GM18526 (cell line): ENCODE measurements around the gene B4GALNT3.

ENCODE experiments used
- POLR2A ChIP-seq: IDR thresholded peaks from 3 replicates; pipeline ENCODE4 v1.6.1; 2011; ENCODE audit not compliant: insufficient read length; ENCODE audit errors: extremely low read depth

Gene B4GALNT3

DNA sequence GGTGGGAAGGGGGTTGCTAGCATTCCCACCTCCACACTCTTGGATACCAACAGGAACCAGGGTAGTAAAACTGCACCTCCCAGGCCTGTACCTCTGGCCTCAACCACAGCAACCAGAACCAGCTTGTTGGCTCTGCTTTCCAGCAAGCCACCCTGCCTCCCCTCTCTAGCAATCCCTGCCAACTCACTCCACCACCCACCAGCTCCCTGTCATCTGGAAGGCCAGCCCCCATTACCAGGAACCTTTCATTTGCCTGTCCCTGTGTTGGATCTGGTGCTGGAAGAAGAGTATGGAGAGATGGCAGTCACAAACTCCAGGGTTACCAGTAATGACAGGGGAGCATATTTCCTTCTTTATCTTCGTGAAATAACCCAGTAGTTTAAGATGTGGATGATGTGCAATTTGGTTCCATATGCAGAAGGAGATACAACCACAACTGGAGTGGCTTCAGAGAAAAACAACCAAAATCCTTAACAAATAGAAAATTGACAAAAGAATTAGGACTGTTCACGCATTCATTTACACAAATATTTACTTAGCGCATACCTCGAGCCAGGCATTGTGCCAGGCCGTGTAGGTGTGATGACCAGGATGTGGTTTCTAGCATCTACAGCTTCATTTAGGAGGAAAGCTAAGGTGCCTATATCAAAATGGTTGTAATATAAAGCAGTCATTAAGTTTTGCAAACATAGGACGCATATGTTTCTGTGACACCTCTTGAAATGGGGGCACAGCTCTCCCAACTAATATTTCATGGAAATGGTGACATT is 3.4 kb downstream of the B4GALNT3 start:
- no peak for TF ChIP-seq POLR2A

DNA sequence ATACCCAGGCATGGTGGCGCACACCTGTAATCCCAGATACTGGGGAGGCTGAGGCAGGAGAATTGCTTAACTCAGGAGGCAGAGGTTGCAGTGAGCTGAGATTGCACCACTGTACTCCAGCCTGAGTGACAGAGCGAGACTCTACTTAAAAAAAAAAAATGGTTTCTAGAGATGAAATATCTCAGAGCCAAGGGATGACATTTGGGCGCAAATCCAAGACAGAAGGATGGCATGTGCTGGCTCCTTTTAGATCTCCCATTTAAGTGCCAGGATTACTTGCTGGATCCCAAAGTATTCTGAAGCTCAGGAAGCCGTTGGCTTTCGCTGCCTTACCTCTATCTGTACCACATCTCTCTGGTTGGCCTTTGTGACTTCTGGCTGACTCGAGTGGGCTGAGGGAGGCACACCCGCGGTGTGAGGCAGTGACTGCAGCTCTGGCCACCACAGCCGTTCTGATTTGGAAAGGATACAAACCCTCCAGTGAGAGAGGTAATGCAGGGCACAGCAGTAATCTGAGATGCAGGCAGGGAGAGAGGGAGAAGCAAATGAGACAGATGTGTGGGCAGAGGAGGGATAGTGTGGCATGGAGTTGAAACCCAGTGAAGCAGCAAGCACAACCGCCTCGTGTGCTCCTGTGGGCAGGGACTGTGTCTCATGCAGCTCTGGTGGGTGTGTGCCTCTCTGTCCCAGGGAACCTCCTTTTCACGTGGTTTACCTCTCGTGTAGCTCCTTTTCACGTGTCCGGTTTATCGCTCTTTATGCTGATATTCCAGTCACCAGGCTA is 4.9 kb downstream of the B4GALNT3 start:
- no peak for TF ChIP-seq POLR2A

DNA sequence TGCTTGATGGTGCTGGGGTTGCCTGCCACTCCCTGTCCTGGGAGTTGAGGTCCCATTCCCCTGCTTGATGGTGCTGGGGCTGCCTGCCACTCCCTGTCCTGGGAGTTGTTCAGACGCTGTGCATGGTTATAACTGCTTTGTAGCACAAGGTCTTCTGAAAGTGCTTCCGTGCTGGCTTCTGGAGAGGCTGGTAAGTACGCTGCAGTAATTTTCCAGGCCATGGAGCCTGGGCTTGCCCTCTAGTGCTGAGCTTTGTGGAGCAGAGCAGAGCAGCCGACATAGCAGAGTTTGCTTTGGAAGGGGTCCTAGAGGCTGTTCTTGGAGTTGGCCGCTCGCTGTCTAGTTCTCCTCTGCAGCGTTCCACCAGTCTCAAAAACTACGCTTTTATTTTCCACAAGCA is 6.3 kb downstream of the B4GALNT3 start:
- no peak for TF ChIP-seq POLR2A

DNA sequence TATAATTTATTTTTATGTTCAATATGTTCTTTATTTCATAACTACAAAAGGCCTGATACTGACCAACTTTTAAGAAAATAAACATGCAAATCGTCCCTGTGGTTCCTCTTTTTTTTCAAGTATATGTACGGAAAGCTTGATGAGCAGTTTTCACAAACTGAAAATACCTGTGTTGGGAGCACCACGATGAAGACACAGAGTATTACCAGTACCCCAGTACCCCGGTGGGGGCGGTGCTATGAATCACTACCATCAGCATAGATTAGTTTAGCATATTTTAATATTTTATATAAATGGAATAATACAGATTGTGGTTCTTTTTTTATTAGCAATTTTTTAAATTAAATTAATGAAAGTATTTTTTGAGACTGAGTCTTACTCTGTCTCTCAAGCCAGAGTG is 7.0 kb downstream of the B4GALNT3 start:
- no peak for TF ChIP-seq POLR2A

DNA sequence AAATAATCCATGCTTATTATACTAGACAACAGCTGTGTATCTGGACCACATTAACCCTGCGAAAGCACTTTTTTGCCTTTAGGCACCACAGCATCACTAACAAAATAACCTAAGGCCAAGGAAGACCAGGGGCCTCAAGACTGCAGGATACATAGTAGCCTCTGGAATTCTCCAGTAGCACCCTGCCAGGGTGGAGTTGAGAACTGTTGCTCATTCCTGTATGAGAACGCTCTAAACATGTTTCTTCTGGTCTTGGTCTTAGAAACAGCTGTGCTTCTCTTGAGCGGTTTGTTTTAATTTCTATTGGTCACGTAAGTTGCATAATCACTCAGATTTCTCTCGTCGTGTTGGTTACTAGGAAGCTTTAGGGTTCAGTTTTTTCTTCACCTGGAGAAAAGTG is 7.9 kb downstream of the B4GALNT3 start:
- no peak for TF ChIP-seq POLR2A

DNA sequence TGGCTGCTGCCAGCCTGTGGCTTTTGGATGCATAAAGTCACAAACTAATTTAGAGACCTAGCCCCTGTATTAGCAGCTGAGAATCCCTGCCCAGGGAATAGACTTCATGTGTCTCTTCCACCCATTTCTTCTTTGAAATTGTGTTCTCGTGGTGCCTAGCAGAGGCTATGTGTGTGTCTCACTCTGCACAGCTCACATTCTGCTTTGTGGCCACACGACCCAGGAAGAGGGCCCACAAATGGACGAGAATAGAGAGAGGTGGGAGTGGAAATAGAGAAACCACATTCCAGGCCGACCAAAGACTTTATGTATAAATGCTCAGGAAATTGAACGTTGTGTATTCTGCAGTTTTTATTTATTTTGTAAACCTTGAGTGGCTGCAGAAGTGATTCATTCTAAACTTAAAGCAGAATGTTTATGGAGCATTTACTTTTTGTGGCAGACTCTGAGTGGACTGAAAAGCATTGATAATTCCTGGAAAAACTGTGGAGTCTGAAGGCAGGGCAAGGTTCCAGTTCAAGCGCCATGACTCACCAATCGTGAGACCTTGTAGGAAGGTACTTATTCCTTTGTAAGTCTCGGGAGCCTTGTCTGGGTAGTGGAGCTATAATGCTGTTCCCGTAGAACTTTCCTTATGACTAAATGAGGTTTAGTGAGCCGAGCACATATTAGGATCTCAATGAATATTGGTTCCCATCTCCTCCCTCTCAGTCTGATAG is 9.1 kb downstream of the B4GALNT3 start:
- no peak for TF ChIP-seq POLR2A

DNA sequence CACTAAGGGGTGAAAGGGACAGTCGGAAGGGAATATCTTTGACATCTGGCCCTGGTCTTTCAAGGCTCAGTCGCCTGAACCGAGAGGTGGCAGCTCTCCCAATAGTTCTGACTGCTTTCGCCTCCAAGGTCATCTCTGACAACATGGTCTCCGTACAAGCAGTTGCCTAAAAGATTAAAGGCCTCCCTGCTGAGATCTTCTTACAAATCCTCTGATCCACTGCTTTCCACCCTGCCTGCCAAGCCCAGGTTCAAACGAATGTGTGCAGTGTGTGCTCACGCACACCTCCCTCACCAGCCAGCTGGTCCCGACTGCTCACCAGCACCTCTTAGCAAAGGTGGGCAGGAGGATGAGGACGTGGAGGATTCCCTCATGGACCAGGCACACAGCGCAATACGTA is 10.4 kb downstream of the B4GALNT3 start:
- no peak for TF ChIP-seq POLR2A

DNA sequence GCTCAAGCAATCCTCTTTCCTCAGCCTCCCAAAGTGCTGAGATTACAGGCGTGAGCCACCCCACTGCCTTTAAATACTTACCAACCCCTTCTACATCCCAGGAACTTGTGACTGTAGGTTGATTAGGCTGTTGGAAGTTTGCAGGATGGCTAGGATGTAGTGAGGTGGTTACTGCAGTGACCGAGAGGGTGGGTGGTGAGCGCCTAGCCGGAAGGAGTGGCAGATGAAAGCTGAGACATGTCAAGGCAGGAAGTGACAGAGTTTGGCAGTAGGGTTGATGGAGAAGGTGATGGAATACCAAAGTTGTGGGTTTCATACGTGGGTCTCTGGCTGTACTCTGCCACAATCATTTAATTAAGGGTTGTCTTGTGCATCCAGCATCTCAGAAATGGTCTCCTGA is 13.5 kb downstream of the B4GALNT3 start:
- no peak for TF ChIP-seq POLR2A

DNA sequence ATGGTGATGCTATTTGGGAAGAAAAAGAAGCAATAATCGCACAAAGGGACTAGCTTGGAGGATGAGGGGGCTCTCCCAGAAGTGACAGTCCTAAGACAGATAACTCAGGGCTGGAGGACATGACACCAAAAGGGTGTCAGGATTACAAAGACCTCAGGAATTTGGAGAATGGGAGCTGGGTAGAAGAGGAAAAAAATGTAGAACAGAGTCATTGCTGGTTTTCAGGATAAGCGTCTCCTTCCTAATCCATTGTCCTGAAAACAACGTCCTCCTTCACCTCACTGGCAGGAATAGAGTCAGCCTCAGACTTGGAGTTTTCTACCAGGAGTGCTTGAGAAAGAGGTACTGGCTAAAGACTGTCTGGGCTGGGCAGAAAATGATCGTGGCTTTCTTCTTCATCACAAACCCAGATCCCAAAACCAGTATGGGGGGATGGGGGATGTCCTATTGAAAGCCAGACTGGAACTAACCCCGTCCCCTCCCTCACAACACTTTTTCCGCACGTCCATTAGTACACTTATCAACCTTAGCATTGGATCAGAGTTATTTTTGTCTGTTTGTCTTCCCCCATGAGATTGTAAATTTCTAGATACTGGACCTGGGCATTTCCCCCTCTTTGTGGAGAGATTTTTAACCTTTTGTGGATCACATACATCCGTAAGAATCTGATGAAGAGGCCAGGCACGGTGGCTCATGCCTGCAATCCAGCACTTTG is 14.3 kb downstream of the B4GALNT3 start:
- TF ChIP-seq POLR2A: no peak

DNA sequence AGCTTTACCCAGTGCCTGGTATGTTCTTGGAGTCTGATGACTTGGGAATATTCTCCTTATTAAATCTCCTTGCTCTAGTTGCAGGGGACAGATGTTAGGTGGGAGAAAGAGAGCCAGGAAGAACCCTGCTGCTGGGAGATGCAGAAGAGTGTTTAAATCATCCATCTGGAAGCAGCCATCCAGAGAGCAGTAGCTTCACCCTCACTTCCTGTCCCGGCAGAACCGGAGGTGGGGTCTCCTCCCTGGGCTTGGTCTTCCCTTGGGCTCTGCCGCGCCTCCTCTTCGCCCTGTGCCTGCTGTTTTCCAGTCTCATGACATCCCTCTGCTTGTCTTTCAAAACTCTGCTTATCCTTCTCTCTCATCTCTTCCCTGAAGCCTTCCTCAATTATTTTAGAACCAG is 15.5 kb downstream of the B4GALNT3 start:
- no peak for TF ChIP-seq POLR2A

DNA sequence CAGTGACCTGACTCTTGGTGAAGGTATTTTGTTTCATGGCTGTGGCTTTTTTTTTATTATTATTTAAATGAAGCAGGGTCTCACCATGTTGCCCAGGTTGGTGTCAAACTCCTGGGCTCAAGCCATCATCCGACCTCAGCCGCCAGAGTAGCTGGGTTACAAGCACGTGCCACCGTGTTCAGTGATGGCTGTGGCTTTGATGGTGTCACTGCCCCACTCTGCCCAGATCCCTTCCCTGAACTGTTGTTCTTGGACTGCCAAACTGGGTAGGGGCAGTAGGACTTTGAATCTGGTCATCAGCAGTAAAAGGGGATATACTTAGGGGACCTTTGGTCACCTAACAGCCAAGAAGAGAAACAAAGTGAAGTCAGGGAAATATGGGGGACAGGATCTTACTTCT is 19.4 kb downstream of the B4GALNT3 start:
- TF ChIP-seq POLR2A: no peak

DNA sequence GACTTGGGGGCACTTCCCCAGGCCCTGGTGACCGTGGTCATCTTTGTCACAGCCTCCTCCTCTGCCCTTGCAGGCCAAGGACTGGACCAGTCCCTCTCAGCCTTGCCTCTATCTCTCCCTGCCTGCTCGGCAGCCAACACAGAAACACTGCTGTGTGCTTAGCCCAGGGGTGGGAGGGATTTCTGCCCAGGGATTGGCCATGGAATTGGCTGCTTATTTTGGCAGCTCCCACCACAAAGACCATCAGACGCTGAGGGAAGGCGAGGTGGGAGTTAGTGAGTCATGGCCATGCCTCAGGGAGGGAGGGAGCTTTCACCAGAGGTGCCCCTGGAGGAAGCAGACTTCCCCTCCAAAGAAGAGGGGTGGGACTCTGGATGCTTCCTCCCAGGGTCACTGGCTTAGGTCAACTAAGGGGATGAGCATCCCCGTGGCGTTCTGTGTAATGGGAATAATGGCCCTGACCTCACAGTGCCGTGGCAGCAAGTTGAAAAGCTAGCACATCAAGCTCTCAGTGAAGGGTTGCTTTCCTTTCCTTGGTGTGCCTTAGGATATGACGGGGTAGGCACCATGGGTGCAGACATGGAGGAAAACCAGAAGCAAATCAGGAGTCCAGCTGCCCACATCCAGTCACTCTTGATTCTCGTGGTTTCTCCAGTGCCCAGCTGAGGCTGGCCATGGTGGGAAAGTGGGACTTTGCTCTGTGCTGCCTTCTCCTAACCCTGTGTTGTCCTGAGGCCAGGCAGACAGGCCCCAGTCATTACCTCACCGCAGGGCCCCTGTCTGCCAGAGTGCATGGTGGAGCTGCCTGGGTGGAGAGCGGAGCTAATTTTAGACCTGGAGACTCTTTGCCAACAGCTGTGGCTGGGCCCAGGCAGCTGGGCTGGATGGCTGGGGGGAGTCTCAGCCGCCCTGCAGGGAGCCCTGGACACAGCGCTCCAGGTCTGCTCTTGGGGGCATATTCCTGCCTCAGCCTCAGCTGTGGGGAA is 21.4 kb downstream of the B4GALNT3 start:
- TF ChIP-seq POLR2A: no peak

DNA sequence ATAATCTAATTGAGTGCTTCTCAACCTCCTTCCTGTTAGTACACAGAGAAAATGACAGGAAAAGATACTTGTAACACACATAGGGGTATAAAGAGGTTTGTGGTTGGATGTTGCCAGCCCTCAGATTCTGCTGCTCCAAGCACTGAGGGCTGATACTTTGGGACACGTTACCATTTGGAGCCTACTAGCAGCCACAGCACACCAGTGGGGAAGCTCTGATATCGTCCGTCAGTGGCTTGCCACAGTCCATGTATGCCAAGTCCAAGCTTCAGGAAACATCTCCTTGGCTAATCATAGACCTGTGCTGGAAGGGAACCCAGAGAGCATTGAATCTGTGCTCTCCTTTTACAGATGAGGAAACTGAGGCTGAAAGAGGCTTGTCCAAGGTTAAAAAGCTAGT is 22.3 kb downstream of the B4GALNT3 start:
- no peak for TF ChIP-seq POLR2A

DNA sequence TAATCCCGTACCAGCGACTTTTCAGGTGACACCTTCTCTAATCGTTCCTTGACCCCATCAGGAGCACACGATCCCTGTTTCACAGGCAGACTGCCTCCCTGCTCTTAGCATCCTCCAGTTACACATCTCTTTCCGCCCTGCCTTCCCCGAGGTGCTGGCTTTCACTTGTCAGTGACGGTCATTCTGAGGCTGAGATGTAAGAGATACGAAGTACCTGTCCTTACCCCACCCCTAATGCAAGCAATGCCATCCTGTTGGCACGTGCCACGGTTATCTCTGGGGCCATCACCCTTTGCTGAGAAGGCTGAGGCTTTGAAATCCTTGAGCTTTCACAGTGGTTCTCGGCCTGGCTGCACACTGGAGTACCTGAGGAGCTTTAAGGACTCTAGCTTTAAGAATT is 24.4 kb downstream of the B4GALNT3 start:
- TF ChIP-seq POLR2A: no peak

DNA sequence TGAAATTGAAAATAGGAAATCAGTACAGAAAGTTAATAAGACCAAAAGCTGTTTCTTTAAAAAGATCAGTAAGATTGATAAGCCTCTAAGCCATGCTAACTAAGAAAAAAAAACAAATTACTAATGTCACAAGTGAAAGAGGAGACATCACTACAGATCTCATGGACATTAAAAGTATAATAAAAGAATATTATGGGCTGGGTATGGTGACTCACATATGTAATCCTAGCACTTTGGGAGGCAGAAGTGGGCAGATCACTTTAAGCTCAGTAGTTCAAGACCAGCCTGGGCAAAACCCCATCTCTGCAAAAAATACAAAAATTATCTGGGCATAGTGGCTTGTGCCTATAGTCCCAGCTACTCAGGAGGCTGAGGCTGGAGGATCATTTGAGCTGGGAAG is 30.5 kb downstream of the B4GALNT3 start:
- no peak for TF ChIP-seq POLR2A

DNA sequence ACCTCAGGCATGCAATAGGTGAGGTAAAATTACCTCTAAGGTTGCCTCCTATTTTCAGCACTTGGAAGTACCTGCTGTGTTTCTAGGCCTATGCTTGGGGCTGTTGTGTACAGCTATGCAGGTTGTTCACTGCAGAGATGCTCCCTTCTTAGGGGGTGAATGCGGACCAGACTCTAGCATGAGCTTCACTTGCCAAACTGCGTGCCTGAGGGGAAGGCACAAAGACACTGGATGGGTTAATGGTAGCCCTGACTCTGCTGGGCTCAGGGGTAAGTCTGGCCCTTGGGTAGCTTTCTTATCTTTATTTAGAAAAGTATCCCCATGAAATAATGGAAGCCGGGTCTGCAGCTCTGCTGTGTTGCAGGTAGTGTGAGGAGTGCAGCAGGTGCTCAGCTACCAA is 35.7 kb downstream of the B4GALNT3 start:
- no peak for TF ChIP-seq POLR2A
